HUDEP-2 (cell line): ENCODE measurements around the gene AGRP.
"Not testable (repeated sequence)": the region's sequence is repeated elsewhere in the genome, so short reads cannot be mapped to it uniquely, and the experiment has no call there.

ENCODE experiments used
- DNase-seq, 76 experiments: peaks; one replicate each; lab custom pipeline; 2025; ENCODE audit not compliant: unreplicated experiment in 76 of 76; lab: John Stamatoyannopoulos, UW

Gene AGRP

DNA sequence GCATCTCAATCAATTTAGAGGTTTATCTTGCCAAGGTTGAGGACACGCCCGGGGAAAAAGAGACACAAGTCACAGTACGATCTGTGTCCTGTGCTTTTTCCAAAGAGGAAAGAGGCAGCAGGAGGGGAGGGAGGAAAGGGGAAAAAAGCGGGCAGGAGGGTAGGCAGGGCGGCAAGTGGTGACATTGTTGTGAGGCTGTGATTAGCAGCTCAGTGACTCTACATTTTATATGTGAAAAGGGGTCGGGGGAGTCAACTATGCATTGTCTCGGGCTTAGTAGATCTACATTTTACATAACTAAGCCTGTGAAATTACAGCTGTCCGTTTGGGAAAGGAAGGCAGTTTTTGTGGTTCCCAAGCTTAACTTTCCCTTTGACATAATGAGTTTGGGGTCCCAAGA is 23.1 kb upstream of the AGRP start:
- DNase-seq: no peak

DNA sequence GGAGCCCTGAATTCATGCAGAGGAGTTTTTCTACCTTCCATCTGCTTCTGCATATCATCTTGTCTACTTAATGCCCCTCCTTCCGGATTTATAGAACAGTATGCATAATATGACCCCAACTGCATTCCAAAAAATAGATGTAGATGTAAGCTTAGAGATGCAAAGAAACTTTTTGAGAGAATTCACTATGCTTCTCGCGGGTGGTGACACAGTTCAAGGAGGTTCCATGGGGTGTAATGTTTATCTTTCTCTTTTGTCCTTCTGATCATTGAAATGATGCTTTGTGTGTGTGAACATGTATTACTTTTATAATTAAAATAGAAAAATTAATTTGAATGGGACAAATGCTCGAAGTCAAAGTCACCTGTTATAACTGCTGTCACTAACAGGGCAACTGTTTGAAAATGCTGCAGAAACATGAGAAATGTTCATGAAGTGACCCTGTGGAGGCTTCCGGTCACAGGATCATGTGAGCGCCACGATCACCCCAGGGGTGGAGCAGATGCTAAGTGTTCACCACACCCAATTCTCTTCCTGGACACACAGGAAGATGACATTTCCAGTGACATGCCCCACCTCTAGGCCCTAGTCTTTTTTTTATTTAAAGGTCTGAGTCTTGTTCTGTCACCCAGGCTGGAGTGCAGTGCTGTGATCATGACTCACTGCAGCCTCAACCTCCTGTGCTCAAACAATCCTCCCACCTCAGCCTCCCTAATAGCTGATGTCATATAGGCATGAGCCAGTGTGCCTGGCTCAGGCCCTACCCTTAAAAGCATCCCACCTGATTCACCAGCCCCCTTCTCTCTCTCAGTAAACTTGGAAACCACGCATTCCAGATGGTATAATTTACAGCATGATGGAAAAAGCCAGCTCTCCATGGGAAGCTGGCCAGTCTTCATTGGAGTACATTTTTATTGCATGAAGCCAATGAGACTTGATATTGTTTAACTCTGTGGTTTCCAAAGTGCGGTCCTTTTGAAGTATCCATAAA is 21.0 kb upstream of the AGRP start:
- peak in 71 of 76 experiments; percentile 26 to 90 (median 68) for DNase-seq

DNA sequence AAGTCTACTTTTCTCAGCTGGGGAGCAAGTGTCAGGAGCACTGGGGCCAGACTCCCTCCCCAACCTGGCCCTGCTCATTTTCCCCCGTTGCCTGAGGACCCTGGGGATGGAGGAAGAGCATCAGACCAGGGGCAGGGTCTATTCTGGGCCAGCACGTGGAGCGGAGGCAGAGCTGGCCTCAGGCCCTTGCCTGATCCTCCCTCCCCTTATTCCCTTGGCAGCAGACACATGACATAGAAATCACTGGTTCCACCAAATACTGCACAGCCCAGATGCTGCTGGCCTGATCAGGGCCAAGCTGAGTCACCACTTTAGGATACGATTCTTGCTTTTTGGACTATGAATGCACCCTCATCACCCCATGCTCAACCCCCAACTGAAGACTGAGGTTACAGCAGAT is 15.8 kb upstream of the AGRP start:
- no peak for DNase-seq

DNA sequence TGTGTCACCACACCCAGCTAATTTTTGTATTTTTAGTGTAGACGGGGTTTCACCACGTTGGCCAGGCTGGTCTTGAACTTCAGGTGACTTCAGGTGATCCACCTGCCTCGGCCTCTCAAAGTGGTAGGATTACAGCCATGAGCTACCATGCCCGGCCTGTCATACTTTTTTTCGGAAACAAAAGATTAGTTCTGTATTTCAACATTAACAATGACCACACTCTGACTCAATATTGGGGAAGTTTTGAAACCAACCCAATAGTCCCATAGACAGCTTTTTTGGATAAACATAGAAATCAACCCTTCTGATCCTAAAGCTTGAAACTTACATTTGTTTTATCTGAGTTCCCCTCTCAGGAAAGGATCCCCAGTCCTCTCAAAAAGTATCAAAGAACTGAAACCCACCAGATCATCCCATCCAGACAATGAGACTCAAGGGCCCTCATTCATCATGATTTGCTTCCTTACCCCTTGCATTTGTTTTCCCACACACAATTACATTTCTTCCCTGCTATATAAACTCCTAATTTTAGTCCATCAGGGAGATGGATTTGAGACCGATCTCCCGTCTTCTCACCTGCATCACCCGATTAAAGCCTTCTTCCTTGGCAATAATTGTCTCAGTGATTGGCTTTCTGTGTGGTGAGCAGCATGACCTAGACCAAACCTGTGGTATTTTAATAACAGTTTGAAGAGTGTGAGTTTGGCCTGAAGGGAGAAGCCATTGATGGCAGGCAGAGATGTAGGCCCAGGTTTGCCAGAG is 7.2 kb upstream of the AGRP start:
- DNase-seq: no peak

DNA sequence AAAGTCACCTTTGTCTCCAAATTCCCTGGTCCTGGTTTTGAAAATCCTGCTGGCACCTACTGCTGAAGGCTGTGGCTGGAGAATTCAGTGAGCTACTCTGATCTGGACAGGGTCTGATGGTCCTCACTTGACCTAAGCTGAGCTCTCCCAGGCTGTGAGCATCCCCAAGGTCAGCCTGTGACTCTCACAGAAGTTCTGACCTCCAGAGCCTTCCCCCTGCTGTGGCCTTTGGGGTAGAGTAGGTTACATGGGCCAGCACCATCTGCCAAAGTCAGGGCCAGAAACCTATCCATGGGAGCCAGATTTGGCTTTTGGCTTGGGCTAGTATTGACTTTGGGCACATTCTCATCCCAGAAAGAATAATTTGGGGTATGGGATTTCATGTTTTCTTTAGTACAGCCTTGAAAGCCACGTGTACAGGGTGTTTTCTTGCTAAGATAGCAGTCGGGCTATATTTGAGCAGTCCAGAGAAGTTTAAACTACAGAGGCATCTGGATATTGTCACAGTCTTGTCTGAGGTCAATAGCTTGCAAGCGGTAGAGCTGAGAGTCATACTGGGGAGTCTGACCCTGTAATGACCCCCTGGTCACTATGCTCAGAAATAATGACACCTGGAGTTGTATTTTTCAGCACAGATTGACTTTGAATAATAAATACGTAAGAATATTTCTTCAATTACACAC is 6.2 kb upstream of the AGRP start:
- DNase-seq: no peak

DNA sequence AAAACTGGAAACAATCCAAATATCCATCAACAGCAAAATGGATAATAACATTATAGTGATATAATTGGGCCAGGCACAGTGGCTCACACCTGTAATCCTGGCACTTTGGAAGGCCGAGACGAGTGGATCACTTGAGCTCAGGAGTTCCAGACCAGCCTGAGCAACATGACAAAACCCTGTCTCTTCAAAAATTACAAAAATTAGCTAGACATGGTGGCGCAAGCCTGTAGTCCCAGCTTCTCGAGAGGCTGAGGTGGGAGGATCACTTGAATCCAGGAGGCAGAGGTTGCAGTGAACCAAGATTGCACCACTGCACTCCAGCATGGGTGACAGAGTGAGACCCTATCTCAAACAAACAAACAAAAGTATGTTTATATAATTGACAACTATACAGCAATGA is 4.2 kb upstream of the AGRP start:
- DNase-seq: not testable (repeated sequence)

DNA sequence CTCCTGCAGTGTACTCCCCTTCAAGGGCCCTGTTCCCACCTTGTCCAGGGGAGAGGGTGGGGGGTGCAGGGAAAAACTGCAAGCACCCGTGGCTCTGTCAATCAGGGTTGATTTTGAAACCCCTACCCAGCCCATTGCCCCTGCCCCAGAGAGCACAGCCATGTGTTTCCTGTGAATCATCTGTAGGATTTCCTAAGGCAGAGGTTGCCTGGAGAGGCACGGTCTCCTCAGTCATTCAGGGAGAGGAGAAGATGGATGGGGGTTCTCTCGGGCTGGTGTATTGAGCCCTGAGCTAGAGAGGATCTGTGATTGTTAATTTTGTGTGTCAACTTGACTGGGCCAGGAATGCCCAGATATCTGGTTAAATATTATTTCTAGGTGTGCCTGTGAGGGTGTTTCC is 3.5 kb upstream of the AGRP start:
- no peak for DNase-seq

DNA sequence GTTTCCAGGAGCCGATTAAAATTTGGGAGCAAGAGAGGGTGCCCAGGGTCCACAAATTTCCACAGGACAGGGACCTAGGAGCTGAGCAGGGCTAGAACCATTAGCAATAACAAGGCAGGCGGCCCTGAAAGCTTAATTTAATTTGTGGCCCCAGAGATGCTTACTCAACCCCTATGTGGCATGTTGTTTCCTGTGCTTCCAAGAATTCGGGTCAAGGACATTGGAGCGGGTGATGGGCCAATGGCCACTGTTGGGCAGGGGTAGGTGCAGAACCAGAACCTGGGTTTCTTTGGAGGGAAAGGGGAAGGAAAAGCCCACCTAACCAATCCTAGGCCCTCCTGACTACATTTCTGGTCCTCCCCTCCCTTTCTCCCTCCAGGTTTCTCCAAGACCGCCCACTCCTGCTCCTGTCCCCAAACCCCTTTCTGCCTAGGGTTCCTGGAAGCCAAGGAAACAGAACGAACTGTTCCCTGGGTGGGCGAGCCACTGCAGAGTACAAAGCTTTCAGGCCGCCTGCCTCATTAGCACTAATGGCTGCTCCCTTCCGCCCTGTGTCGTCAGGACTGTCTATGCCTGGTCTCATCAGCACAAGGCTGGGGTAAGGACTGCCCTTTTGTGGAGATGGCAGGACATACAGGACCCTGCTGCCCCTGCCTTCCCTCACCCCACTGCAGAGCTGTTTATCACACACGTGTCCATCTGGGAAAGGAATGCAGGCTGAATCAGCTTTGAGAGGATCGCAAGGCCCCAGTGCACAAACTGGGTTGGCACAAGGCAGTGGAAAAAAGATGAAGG is 581 bp upstream of the AGRP start:
- no peak for DNase-seq

DNA sequence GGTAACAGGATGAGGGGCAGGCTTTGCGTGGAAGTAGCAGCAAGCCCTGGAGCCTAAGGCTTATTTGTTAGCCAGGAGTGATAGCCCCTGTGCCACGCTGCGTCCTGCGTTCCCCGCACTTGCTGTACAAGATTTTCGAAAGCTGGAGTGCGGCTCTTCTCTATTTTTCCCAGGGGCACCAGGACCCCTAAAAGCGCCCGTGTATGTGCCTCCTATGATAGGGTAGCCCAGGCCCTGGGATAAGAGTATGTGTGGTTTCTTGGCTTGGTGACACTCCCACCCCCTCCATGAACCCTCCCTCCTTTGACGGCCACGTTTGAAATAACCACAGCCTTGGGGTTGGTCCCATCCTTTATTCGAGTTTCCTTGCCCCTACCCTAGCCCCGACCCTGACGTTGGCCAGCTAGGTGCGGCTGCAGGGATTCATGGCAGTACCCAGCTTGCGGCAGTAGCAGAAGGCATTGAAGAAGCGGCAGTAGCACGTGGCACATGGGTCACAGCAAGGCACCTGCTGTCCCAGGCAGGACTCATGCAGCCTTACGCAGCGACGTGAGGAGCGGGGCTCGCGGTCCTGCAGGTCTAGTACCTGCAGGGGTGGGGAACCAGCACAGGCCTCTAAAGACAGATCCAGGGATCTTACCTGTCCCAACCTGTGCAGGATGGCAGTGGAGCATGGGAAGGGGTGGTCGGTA is 968 bp downstream of the AGRP start:
- DNase-seq: no peak

DNA sequence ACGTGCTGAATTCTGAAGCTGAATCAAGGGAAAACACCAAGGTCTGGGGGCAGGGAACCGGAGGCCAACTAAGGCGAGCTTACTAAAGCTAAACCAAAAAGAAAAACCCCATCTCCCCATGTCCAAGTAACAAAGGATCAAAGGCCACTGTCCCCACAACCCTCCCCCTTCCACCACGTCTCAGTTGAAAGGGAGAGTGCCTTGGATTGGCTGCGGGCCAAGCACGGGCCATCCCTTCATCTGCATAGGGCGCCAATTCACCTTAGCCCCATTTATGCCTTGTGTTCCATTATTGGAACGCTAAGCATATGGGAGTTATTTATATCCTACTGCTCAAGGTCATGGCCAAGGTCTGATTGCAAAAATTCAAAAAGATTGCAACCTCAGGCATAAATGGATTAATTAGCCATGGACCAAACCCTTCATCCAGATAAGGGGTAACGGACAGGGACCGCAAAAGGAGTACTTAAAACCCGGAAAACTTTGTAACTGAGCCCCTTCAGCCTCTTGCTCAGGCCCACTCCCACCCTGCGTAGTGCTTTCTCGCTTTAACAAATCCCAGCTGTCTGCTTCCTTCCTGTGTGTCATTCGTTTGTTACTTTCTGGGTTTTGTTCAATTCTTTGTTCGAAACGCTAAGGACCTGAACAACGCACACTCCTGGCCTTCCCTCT is 1.6 kb downstream of the AGRP start:
- DNase-seq: peak in 46 of 76 experiments; percentile 4 to 69 (median 40)

DNA sequence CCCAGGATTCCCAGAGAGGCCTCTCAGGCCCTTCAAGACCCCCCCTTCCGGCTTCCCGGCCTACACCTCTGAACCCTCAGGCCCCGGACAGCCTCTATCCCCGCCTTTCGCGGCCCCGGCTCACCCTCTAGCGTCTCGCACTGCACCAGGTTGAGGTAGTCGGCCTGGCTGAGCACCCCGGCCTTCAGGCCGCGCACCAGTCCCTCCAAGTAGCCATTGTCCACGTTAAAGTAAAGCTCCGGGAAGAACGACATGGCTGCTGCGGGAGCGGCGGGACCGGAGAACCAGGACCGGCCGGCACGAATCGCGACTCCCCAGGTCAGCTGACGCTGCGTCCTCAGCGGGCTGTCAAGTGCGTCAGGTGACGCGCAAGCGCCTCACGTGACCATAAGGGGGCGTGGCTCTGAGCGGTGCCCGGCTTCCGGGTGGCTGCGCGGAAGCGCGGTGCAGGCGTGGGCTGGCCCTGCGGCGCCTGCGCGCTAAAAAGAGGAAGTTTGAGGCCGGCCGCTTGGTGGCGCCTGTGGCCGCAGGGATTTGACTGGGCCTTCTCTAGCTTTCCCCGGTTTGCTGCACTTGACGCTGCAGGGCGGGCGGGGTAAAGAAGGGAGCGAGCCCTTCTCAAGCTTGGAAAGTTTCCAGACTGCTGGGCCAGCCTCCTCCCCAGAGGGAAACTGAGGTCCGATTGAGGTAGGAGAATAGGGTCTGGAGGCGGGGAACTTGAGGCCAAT is 2.4 kb downstream of the AGRP start, which contains the start of gene ATP6V0D1:
Gene ATP6V0D1 (minus strand): TSS at position 325 of the 728 bp plus-strand sequence. CDS start 71 bp downstream, at position 254.
- peak in 75 of 76 experiments; percentile 30 to 99 (median 97) for DNase-seq

DNA sequence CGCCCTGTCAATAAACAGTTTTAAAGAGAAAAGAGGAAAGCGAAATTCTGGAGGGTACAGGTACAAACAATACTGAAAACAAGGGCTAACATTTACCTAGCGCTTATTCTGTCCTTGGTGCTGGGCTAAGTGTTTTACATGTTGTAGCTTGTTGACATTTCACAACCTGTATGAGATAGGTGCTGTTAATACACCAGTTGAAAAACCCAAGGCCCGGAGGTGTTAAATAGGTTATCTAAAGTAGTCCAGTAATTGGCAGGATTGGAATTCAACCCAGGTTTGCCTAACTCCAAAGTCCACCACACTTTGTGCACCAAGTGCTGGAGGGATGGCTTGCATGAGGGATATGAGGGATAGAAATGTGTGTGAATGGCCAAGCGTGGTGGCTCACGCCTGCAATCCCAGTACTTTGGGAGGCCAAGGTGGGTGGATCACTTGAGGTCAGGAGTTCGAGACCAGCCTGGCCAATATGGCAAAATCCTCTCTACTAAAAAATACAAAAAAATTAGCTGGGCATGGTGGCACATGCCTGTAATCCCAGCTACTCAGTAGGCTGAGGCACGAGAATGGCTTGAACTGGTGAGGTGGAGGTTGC is 5.3 kb downstream of the AGRP start:
- no peak for DNase-seq

DNA sequence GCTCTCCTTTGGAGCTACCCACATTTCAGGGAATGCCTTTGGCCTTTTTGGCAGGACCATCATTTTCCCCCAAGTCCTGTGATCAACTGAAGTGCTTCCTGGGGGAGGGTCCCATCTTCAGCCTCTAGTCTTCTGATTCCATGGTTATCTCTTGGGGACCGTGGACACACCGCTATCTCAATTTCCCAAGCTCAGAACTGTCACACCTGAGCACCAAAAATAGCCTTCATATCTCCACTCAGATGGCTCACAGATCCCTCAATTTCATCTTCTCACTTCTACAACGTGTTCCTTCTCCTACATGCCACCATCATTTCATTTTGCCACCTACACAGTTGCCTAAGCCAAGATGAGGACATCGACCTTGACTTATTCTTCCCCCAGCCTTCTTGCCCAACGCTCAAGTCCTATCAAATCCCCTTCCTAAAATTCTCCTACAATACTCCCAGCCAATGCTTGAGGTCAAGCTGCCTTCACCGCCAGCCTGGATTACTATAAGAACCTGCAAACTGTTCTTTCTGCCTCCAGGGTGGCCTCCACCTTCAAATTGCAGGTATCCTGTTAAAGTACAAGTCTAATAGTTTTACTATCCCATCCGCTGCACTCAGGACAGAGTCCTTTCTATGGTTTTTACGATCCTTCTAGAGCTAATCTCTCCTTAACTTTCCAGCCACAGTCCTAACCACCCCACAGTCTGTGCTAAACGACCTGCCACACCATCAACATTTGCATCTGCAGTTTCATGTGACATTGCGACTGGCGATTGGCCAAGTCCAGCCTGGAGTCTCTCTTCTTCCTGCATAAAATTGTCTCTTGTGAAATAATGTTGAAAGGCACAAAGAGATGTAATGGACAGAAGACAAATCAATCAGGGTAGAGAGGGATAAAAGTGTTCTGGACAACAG is 8.5 kb downstream of the AGRP start:
- peak in 11 of 76 experiments; percentile 8 to 36 (median 25) for DNase-seq

DNA sequence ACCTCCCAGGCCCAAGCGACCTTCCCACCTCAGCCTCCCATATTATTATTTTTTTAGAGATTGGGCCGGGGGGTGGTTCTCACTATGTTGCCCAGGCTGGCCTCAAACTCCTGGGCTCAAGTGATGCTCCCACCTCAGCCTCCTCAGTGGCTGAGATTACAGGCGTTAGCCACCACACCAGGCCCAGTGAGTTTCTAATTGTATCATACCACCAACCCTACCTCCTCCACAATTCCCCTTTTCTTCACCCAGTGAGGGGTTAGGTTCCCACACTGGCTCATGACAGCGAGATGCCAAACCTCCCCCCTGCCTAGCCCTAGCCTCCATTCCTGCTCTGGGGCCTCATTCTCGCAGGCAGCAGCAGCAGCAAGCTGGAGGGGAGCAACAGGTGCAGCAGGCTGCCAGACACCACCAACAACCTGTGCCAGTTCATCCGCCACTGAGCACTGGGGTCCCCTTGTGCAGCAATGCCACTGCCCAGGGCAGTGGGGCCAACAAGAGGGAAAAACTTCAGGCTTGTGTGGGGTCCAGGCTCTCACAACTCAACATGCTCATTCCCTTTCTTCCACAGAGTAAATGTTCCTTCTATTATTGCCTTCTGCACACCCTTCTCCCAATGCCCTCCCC is 11.5 kb downstream of the AGRP start:
- no peak for DNase-seq

DNA sequence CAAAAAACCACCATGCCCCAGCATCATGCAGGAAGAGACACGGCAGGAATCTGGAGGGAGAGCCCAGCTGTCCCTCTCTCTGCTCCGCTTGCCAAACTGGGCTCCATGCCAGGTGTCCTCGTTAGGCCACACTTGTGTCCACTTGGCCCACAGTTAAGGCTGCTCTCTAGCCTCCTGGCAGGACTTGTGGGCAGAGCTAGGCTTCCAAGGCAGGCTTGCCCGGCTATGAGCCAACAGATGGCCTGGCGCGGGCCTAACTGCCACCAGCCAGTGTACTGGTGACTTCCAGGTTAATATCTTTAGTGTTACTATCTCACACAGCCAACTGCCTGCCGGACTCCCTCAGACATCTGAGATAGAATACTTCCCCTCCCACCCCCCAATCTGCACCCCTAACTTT is 13.0 kb downstream of the AGRP start:
- peak in 73 of 76 experiments; percentile 48 to 89 (median 73) for DNase-seq

DNA sequence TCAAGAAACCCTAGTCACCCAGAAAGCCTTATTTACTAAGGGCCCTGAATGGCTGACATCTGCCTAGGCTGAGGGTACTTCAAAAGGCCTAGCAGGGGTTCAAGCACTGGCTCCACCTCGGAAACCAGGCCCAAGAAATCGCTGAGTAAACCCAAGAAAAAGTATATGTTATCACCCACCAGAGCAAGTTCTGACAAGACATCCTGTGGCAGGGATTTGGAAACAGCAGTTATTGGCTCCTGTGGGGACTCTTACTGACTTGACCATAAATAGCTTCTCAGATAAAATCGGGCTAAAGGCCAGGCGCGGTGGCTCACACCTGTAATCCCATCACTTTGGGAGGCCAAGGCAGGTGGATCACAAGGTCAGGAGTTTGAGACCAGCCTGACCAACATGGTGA is 14.6 kb downstream of the AGRP start:
- DNase-seq: no peak
